Effector memory CD4-positive, alpha-beta T cell (primary cell): ENCODE results near the gene ADAMTS2.
"Not testable (repeated sequence)": the region's sequence is repeated elsewhere in the genome, so short reads cannot be mapped to it uniquely, and the experiment has no call there.

Experiments used
- DNase-seq, 3 donors: peaks; one replicate each; pipeline ENCODE4 v3.0.0-alpha.2; 2020
- H3K27ac ChIP-seq: 2 replicates; pipeline ENCODE4 v1.7.0; 2013; ENCODE audit warnings: mild to moderate bottlenecking, low read length, moderate library complexity; ENCODE audit not compliant: insufficient read depth, poor library complexity, severe bottlenecking
- H3K27me3 ChIP-seq: replicated peaks from 2 replicates; pipeline ENCODE4 v1.7.0; 2013; ENCODE audit warnings: mild to moderate bottlenecking, low read length; ENCODE audit not compliant: insufficient read depth, control insufficient read depth, poor library complexity, severe bottlenecking
- H3K36me3 ChIP-seq: 2 replicates; pipeline ENCODE4 v1.7.0; 2013; ENCODE audit warnings: mild to moderate bottlenecking, low read length, moderate library complexity; ENCODE audit not compliant: control insufficient read depth, insufficient read depth
- H3K4me1 ChIP-seq: 2 replicates; pipeline ENCODE4 v1.7.0; 2013; ENCODE audit warnings: low read length, mild to moderate bottlenecking; ENCODE audit not compliant: control insufficient read depth, insufficient read depth, poor library complexity, severe bottlenecking
- H3K4me3 ChIP-seq: 2 replicates; pipeline ENCODE4 v1.7.0; 2013; ENCODE audit warnings: low read length, low read depth, mild to moderate bottlenecking; ENCODE audit not compliant: insufficient read depth, poor library complexity, severe bottlenecking
- H3K9me3 ChIP-seq: 2 replicates; pipeline ENCODE4 v1.7.0; 2013; ENCODE audit warnings: mild to moderate bottlenecking, low read length, moderate library complexity; ENCODE audit not compliant: control insufficient read depth

Gene ADAMTS2

DNA sequence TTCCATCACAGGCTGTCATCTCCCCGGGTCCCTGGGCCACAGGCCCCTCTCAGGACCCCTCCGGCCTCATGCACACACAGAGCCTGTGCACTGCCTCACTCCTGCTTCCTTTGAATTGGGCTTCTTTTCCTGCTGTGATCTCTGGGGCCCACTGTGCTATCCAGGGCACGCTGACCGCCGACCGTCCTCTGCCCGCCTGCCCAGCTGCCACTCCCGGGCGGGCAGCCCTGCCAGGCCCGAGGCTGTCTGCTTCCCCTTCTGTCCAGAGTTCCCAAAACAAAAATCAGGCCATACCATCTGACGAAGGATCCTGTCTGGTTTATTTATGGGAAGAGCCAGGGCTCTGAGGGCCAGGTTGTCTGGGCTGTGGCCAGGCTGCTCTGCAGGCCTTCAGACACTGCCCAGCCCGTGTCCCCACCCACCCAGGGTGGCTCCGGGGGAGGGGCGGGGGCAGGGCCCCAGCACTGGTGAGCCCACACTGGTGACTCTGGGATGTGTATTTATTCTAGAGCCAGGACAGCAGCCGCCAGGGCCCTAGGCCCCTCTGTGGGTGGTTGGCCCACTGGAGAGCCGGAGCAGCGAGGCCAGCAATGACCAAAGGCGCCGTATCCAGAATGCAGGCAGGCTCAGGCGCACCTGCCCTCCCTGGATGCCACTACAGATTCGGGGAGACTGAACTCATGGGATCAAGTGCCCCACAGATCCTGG, 57.0 kb downstream of the ADAMTS2 start:
- Histone ChIP-seq H3K27ac (no peak overlapping the region), H3K4me1 (no peaks in the 10 kb centered on the region), H3K27me3 (no peaks in the 10 kb centered on the region), H3K9me3 (no peaks in the 10 kb centered on the region), H3K4me3 (no peak overlapping the region), H3K36me3 (no peaks in the 10 kb centered on the region)
- DNase-seq: no peak

DNA sequence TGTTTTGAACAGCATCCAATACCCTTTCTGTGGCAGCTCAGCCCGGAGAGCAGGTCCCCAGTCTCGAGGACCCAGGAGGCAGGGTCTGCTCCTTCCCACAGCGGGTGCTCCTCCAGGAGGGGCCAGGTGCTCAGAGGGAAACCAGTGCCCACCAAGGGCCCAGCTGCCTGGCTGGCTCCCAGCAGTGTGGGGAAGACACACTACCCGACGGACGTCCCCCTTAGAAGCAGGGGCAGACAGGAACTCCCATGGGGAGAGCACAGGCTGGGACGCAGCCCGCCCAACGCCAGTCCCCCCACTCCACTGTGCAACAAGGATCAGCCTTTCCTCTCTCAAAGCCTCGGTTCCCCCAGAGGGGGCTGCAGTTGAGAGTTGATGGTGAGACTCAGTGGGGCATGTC, 57.6 kb downstream of the ADAMTS2 start:
- no peaks in the 10 kb centered on the region for H3K36me3 ChIP-seq
- H3K9me3 ChIP-seq: no peaks in the 10 kb centered on the region
- H3K27ac ChIP-seq: no peak overlapping the region
- no peaks in the 10 kb centered on the region for H3K27me3 ChIP-seq
- no peak for DNase-seq
- H3K4me3 ChIP-seq: no peak overlapping the region
- H3K4me1 ChIP-seq: no peaks in the 10 kb centered on the region

- Histone ChIP-seq H3K27ac (no peak overlapping the region), H3K27me3 (no peaks in the 10 kb centered on the region), H3K4me3 (no peak overlapping the region), H3K9me3 (no peaks in the 10 kb centered on the region), H3K36me3 (no peaks in the 10 kb centered on the region), H3K4me1 (no peaks in the 10 kb centered on the region)
- no peak for DNase-seq
These were observed 58.2 kb downstream of the ADAMTS2 start for GRCh38 chr5:179287071-179287470.

DNA sequence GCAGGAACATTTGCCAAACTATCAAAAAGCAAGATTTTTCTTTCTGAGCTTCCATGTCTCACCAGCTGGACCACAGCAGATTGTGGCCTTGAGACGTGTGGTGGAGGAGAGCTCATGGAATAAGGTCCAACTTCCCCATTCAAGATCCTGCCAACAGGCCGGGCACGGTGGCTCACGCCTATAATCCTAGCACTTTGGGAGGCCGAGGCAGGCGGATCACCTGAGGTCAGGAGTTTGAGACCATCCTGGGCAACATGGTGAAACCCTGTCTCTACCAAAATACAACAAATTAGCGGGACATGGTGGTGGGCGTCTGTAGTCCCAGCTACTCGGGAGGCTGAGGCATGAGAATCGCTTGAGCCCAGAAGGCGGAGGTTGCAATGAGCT, 59.5 kb downstream of the ADAMTS2 start:
- H3K4me3 ChIP-seq, H3K9me3 ChIP-seq, H3K27me3 ChIP-seq, H3K4me1 ChIP-seq, DNase-seq, H3K36me3 ChIP-seq, H3K27ac ChIP-seq: not testable (repeated sequence)

DNA sequence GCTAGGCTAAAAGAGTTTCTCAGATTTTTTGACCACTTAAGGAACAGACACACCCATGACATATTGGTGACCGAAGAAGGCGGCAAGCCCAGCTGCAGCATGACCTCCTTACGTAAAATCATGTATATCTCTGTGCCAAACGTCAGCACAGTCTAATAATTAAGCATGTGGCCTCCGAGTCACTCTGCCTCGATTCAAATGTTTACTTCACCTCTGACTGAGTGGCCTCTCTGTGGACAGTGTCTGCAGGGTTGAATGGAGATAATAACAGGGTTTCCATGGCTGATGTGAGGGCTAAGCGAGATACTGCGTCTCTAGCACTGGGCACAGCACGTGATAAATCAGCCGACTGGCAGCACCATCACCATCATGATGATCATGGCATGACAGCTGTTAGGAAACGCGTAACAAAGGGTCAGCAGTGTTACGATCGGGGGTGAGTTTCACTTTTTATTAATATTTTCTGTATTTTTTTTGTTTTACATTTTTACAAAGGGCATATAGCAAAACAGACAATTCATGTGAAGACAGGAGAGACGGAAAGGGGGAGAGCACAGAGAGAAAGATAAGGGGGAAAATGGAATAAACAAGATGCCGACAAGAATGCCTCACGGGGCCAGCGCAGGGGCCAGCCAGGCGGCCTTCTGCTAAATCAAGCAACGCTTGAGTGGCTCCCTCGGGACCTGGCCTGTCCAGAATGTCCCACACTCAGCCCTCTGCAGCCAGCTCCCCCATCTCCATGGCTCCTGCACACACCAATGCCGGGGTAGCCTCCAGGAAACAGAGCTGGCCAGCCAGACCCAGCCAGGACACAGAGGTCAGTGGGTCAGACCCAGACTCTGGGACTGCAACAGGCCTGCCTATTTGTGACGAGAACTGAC, 60.3 kb downstream of the ADAMTS2 start:
- no peak overlapping the region for H3K4me3 ChIP-seq
- no peaks in the 10 kb centered on the region for H3K27me3 ChIP-seq
- no peaks in the 10 kb centered on the region for H3K9me3 ChIP-seq
- H3K4me1 ChIP-seq: no peaks in the 10 kb centered on the region
- no peak for DNase-seq
- H3K27ac ChIP-seq: no peak overlapping the region
- no peaks in the 10 kb centered on the region for H3K36me3 ChIP-seq

GRCh38 chr5:179283908-179284307, 61.4 kb downstream of the ADAMTS2 start:
- not testable (repeated sequence) for H3K4me1 ChIP-seq, DNase-seq, H3K36me3 ChIP-seq, H3K27ac ChIP-seq, H3K27me3 ChIP-seq, H3K9me3 ChIP-seq, H3K4me3 ChIP-seq

DNA sequence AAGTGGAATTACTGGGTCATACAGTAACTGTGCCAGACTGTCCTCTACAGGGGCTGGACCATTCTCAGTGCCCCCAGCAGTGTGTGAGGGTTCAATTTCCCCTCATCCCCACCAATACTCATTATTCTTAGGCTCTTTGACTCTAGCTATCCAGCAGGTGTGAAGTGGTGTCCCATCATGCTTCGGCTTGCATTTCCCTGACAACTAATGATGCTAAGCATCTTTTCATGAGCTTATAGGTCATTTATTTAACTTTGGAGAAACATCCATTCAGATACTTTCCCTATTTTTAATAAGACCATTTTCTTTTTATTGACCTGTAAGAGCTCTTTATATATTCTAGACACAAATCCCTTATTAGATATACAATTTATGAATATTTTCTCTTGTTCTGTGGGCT, 63.6 kb downstream of the ADAMTS2 start:
- H3K36me3 ChIP-seq: no peaks in the 10 kb centered on the region
- H3K4me1 ChIP-seq: no peaks in the 10 kb centered on the region
- H3K9me3 ChIP-seq: no peaks in the 10 kb centered on the region
- no peak for DNase-seq
- H3K27me3 ChIP-seq: no peaks in the 10 kb centered on the region
- H3K27ac ChIP-seq: no peak overlapping the region
- H3K4me3 ChIP-seq: no peak overlapping the region

- no peak for DNase-seq
- Histone ChIP-seq H3K27ac (no peak overlapping the region), H3K27me3 (no peaks in the 10 kb centered on the region), H3K36me3 (no peaks in the 10 kb centered on the region), H3K4me3 (no peak overlapping the region), H3K4me1 (no peaks in the 10 kb centered on the region), H3K9me3 (no peaks in the 10 kb centered on the region)
These were observed 65.2 kb downstream of the ADAMTS2 start for GRCh38 chr5:179280095-179280490.

DNA sequence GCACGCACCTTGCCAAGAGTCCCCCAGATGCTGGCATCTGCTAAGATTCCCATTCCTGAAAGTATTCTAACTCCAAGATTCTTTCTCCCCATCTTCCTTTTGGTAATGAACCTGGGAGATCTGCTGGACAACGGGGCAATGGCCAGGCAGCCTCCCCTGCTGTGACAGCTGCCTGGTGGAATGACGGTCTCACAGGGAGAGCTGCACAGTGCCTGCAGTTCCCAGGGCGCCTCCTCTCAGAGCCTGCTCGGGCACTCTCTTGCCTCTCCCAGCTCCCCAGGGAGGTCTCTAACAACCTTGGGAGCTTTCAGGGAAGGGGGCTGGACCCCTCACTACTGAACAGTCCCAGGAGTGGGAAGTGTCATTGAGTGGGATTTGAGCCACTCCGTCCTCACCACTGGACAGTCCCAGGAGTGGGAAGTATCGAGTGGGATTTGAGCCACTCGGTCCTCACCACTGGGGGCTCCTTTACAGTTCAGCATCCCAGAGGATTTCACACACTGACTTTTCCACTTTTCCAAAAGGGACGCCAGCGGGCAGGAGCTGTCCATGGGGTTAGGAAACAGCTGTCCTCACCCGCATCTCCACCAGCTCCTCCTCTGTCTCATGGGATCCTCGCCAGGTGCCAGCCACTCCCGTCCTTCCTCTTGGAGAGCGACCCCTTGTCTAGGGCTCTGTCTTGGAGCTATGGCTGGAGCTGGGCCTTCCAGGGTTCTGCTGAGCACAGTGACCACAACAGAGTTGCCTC, 65.7 kb downstream of the ADAMTS2 start:
- no peaks in the 10 kb centered on the region for H3K27me3 ChIP-seq
- H3K9me3 ChIP-seq: no peaks in the 10 kb centered on the region
- no peak overlapping the region for H3K4me3 ChIP-seq
- H3K4me1 ChIP-seq: no peaks in the 10 kb centered on the region
- DNase-seq: no peak
- H3K27ac ChIP-seq: no peak overlapping the region
- no peaks in the 10 kb centered on the region for H3K36me3 ChIP-seq

DNA sequence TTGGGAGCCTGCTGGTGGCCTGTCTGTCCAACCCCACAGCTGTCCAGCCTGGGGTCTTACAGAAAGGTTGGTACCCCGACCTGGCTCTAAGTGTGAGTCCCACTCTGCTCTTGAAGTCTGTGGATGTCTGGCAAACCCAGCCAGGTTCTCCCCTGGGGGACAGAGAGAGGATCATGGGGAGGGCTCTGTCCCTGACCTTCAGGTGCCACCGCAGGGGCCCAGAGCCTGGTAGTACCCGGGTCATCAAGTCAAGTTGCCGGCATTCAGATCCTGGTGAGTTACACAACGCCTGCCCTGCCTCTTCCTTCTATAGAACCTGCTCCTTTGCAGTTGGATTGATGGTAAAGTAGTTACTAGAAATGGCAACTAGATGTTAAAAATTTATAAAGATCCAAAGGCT, 66.7 kb downstream of the ADAMTS2 start:
- Histone ChIP-seq H3K27me3 (no peaks in the 10 kb centered on the region), H3K36me3 (no peaks in the 10 kb centered on the region), H3K27ac (no peak overlapping the region), H3K4me1 (no peaks in the 10 kb centered on the region), H3K9me3 (no peaks in the 10 kb centered on the region), H3K4me3 (no peak overlapping the region)
- DNase-seq: no peak
